Activated T-cell treated with anti-CD3 and anti-CD28 coated beads for 48 hours (primary cell): ENCODE results near the gene R3HDM1.
"Not testable (repeated sequence)": the region's sequence is repeated elsewhere in the genome, so short reads cannot be mapped to it uniquely, and the experiment has no call there.

Experiments used
- DNase-seq: peaks from one replicate; pipeline ENCODE4 v3.0.0-alpha.2; 2020; ENCODE audit warnings: low read depth

R3HDM1 gene

DNA sequence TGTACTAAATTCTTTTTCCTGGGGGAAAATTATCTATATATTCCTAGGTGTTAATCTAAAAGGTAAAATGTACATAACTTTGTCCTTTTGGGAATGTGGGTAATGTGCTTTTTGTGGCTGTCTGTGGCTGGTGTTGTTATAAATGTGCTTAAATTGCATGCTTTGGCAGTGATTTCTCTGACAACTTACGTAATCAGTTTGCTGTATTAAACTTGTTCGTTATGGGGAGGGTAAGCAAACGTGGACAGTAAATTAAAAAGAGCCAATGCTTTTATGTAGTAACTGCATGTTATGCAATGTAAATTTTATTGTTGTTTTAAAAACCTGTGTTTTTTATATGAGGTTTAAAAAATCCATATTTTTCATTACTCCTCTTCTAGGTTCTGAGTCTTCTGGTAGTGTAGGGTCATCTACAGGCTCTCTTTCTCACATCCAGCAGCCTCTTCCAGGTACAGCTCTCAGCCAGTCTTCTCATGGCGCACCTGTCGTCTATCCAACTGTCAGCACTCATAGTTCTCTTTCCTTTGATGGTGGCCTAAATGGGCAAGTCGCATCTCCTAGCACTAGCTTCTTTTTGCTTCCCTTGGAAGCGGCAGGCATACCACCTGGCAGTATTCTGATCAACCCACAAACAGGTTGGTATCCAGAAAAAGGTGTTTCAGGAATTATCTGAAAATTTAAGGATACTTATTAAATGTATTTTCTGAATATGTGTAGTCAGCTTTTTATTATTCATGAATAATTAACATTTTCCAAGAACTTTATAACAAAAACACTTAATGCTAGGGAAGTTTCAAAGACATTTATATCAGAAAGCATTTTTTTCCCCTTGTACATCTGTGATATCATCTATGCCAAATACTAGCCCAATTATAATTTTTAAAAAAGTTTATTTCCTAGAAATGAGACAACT, 110.1 kb downstream of the R3HDM1 start:
- DNase-seq: no peak

DNA sequence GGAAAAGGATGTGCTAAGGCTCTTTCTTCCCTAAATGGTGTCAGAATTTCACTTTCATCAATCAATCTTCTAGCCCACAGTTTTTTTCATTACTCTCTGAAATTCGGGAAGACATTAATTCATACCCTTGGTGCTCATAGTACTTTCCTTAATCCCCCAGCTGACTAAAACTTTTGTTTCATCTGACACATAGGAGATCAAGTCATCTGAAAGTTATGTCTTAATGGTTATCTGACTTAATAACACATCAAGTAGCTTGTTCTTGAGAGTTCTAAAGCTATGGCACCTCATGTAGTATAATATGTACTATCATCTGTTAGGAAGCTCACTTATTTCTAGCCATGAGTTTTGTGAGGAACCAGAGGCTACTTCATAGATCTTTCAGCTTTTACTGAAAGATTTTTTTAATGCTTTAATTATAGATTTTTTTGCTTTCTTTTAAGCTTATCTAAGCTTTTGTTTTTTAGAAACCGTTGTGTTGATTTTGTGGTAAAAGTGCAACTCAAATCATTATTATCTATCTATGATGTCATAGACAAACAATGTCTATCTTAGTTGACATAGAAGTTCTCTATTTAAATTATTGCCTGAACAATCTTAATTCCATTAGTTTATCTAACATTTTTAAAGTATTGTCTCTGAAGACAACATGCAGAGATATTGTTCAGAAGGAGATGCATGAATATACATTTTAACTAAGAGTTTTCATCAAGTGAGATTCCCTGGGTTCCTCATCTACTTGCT, 116.7 kb downstream of the R3HDM1 start:
- DNase-seq: no peak

DNA sequence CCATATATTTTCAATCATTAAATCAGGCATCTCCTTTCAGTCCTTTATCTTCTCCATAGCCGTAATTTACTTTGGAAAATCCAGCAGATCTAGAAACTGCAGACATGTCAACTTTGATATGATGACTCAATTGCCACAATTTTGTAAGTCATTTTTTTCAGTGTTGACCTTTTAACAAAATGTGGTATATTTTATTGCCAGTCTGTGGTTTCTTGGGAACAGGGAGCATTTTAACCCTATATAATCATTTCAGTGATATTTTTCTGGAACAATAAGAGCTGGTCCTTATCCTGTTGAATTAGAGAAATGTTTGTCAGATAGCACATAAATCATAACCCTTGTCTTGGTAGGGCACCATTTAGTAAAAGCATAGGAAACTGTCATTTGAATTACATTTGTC, 119.4 kb downstream of the R3HDM1 start:
- no peak for DNase-seq

- DNase-seq: no peak
Observed at GRCh38 chr2:135651717-135652116, 120.4 kb downstream of the R3HDM1 start.

- not testable (repeated sequence) for DNase-seq
Observed at GRCh38 chr2:135654239-135654638, 123.0 kb downstream of the R3HDM1 start.

GRCh38 chr2:135657806-135658582, 126.7 kb downstream of the R3HDM1 start:
- DNase-seq: peak; percentile 22

- DNase-seq: no peak
Observed at GRCh38 chr2:135662088-135662487, 130.8 kb downstream of the R3HDM1 start.

GRCh38 chr2:135663148-135663700, 131.9 kb downstream of the R3HDM1 start:
- no peak for DNase-seq

- DNase-seq: no peak
Observed at GRCh38 chr2:135664623-135665068, 133.4 kb downstream of the R3HDM1 start.

GRCh38 chr2:135667045-135667444, 135.8 kb downstream of the R3HDM1 start:
- DNase-seq: no peak

GRCh38 chr2:135674453-135674852, 143.2 kb downstream of the R3HDM1 start:
- DNase-seq: no peak

- no peak for DNase-seq
Observed at GRCh38 chr2:135676031-135676430, 144.7 kb downstream of the R3HDM1 start.

GRCh38 chr2:135679125-135679524, 147.8 kb downstream of the R3HDM1 start:
- no peak for DNase-seq

GRCh38 chr2:135685361-135685760, 154.1 kb downstream of the R3HDM1 start:
- DNase-seq: no peak

- no peak for DNase-seq
Observed at GRCh38 chr2:135688978-135689377, 157.7 kb downstream of the R3HDM1 start.

- DNase-seq: no peak
Observed at GRCh38 chr2:135689679-135690078, 158.4 kb downstream of the R3HDM1 start.

GRCh38 chr2:135694711-135695110, 163.4 kb downstream of the R3HDM1 start:
- no peak for DNase-seq

GRCh38 chr2:135698838-135699237, 167.6 kb downstream of the R3HDM1 start:
- no peak for DNase-seq

GRCh38 chr2:135701442-135701841, 170.2 kb downstream of the R3HDM1 start:
- DNase-seq: no peak

GRCh38 chr2:135703300-135703699, 172.0 kb downstream of the R3HDM1 start:
- no peak for DNase-seq

DNA sequence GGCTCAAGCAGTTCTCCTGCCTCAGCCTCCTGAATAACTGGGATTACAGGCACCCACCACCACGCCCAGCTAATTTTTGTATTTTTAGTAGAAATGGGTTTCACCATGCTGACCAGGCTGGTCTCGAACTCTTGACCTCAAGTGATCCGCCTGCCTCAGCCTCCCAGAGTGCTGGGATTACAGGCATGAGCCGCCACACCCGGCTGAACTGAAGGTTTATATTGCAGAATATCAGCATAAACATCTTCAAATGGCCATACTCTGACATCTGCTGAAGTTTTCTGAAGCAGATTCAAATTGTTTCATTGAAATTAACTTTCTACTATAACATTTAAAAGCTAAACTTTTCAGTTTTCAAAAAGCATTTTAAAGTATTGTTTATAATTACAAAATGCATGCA, 172.8 kb downstream of the R3HDM1 start:
- DNase-seq: not testable (repeated sequence)

GRCh38 chr2:135708159-135708558, 176.9 kb downstream of the R3HDM1 start:
- no peak for DNase-seq
